ENCODE results near the gene GPC6.

GPC6 gene

DNA sequence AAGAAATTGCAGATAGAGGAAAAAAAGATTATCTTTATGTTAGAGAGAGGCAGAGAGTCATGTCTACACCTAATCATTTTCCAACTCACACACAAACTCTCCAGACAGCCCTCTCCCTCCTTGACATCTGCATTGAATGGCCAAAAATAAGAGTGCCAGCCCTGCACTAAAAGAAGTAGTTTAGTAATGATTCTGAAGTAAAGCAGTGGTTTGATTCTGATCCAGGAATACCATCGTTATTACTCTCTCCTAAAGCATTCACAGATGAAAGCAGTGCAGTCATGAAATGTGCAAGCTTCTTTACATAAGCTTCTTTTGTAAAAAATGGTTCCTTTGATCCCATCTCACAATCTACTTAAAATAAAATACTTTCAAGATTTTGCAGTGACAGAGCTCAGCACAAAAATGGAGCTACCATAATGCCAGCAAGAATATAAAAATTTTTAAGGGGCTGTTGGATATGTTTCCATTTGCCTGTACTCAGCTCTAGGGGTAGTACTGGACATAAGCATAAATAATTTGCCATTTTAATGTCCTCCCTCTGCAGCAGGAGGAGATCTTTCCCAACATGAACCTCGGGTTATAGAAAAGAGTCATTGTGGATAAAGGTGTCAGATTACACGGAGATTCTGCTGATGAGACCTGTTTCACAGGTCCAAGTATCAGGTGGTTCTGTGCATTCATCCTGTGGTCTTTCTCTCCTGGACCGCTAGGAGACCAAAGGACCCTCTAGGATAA is 846.6 kb downstream of the GPC6 start:
- DNase-seq: no peak

DNA sequence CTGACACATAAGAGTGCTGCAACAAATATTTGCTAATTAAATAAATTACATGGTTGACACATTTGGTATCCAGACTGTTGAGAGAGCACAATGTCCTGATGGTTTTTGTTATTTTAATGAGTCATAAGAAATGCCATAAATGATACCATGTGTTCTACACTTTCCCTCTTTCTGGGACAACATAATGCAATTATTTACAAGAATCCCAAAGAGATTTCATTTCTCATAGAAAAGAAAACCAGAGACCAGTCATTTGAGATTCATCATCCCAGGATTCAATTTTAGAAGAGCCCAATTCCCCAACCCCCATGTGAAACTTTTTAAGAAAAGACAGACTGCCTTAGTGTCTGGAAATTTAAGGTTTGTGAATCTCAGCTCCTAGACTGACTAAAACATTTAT is 853.3 kb downstream of the GPC6 start:
- no peak for DNase-seq

DNA sequence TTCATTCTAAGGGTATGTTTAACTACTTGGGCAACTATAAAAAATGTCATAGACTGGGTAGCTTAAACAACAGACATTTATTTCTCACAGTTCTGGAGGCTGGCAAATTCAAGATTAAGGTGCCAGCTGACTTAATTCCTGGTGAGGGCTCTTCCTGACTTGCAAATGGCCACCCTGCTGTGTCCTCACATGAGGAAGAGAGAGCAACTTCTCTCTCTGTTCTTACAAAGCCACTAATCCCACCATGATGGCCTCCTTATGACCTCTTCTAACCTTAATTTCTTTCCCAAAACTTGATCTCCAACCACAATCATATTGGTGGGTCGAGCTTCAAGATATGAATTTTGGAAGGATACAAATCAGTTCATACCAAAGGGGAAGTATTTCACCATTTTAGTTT is 853.9 kb downstream of the GPC6 start:
- DNase-seq: no peak

GRCh38 chr13:94087100-94087499 is 860.5 kb downstream of the GPC6 start:
- no peak for DNase-seq

DNA sequence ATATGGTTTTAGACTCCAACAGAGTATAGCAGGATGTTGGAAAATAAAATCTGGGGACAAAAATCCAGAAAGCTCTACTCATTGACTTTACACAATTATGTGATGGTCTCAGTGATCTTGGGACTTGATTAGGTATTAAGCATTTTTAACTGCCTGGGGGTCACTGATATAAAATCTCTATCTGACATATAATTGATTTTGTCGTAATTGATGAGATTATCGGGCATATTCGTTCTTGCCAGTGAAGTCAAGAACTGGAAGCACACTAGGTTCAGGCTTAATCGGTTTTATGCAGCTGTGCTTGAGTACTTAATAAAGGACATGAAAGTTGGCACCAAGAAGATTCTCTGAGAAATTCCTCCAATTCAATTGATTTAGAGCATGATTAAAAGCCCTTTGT is 862.1 kb downstream of the GPC6 start:
- DNase-seq: no peak

DNA sequence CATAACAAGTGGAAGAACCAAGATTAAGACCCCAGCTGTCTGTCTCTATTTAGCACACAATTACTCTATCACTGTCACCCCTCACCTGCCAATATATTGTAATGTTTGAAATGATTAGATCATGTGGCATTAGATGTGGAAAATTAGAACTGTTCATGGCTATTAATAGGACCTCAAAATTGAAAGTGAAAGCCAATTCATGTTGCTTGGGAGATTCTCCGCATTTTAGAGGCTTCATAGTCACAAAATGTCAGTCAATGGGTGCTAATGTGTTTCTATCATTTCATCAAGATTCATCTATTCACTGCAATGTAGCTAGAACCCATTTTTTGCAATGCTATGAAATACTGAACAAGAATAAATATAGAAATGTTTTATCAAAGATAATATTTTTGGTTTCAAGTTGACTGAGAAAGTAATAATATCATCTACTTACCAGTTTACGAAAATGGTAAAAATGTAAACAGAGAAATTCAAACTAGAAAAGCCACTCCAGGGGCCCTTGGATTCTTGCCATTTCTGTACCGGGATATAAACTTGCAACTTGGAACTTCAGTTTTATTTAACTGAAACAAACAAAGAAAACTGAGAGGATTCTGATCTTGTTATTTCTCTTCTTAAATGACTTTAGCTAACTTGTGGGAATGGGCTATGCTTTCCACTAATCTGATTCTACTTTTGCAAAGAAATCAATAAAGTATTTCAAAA is 864.3 kb downstream of the GPC6 start:
- DNase-seq: no peak

- DNase-seq: no peak
Observed at GRCh38 chr13:94093652-94094315, 867.2 kb downstream of the GPC6 start.

GRCh38 chr13:94109715-94110374 is 883.2 kb downstream of the GPC6 start:
- DNase-seq: no peak

DNA sequence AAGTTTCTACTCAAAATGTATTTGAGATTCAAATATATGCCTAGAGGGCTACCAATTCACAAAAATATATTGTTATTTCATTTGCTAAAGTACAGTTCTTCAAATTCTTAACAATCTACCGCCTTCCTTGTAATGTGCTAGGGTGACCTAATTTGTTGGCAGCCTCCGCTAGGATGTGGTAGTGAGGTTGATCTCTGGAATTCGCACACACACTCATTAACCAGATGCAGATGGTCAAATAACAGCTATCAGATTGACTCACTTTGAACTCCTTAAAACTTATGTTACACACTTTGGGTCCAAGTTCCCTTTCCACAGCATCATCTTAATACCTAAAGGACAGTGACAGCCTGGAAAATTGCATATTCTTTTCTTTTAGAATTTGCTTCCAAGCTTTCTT is 885.6 kb downstream of the GPC6 start:
- no peak for DNase-seq

GRCh38 chr13:94112731-94113130 is 886.1 kb downstream of the GPC6 start:
- DNase-seq: no peak

- no peak for DNase-seq
Observed at GRCh38 chr13:94113245-94113644, 886.6 kb downstream of the GPC6 start.

GRCh38 chr13:94114166-94114565 is 887.6 kb downstream of the GPC6 start:
- DNase-seq: no peak

DNA sequence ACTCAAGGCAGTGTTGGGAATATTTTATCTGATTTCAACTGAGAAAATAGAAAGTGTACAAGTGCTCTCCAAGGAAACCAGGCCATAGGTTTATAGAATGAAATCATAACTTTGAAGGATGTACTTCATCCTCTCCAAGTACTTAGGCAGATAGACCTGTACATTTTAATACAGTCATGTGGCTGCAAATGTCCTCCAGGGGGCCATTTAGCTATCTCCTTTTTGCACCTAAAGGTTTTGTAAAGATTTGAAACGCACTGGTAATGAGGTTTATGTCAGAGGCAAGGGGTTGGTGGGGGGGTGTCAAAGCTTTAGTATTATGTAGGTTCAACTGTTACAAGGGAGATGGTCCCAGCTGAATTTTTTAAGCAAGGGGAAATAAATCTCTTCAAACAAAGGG is 888.4 kb downstream of the GPC6 start:
- DNase-seq: no peak

DNA sequence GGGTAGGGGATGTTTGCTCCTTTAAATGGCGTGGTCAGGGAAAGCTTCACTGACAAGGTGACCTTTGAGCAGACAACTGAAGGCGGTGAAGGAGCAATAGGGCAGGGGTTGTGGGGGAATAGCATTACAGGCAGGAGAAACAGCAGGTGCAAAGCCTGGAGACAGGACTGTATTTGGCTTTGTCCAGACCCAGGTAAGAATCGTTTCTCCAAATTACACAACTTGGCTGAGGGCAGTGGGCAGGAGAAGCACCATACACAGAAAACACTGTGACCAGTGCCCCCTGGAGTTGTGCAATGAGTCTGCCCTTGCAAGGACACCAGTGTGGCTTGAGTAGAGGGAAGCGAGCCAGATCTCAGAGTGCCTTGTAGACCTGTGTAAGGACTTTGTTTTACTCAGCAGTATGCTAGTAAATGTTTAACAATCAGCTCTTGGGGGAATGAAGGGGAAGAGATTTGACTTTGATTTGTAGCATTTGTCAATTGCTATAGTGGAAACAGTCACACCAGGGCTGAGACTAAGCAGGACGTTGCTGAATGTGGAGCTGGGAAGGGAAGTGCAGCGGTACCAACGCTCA is 892.8 kb downstream of the GPC6 start:
- DNase-seq: no peak

DNA sequence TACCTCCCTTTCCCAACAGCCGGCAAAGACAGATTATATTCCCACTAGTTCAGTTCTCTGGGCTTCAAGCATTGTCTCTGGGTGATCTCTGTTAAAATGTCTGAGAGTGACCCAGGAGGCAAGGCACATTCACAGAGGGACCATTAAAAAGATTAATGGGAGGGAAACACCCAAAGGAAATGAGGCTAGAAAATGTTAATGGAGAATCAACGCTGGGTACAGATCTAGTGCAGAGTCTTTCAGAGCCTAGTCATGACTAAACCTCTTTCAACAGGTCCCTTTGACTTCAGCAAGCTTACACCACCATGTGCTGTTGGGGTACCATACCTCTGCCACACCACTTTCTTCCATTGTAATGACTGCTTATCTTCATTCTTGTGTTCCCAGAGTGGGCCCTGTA is 894.3 kb downstream of the GPC6 start:
- no peak for DNase-seq

DNA sequence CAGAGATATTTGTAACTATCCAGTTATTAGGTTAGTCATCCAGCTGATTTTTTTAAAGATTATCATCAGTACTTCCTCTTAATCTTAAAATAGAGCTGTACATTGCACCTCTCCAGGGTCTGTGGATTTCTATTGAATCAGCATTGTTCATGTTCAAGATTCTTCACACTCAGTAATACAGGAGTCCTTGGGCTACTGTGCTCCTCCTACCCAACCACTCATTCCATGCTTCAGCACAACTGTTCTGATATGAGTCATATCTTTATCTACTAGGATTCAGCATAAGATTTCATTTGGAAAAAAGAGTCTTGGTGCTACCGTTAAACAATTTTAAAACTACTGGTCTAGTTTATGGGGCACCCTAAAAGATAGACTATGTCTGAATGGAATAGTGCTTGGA is 895.1 kb downstream of the GPC6 start:
- DNase-seq: no peak

GRCh38 chr13:94122300-94122915 is 895.8 kb downstream of the GPC6 start:
- DNase-seq: no peak

DNA sequence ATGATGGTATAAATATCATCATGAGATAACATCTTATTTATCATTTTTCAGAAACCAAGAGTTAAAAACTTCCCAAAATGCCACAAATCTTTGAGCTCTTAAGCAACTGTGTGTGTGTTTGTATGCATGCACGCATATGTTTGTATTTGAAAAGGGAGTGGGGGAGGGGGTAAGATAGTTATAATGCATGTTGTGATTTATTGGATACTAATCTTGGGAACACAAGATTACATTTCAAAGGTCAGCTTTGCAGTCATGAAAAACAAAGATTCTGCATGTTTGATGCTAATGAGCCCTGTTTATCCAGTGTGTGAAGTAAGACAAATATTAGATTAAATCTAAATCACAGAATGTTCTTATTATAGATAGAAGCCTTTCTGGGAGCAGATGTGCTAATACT is 897.0 kb downstream of the GPC6 start:
- DNase-seq: no peak

- no peak for DNase-seq
Observed at GRCh38 chr13:94128430-94128829, 901.8 kb downstream of the GPC6 start.

DNA sequence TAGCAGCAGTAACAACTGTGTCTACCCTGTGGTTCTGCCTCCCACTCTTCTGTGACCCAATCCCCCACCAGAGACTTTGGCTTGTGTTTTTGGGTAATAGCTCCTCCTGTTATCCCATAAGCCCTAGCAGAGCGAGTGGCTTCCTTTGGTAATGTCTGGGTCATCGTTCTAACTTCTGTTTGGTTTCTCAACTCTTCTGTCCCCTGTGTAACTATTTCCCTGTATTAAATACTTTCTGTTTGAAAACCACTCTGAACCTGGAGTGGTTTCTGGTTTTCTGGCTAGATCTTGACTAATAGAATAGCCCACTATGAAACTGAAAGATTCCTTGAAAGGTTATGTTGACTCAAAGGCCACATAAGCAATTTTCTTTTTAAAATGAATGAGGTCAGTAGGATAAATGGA is 902.9 kb downstream of the GPC6 start:
- DNase-seq: no peak

DNA sequence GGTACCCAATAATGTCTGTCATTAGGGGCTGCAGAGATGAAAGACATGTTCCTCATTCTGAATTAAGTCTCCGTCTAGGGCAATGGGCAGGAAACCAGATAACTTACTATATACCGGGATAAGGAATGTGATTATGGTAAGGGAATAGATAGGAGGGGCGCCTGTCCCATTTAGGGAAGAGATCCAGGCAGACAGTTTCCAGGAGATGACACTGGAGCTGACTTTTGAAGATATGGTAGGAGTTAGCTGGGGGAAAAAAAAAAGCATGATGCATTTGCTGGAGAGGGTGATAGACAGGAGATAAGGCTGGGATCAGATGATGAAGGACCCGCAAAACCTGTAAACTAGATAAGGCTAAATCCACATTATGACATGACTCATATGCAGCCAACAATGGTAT is 912.2 kb downstream of the GPC6 start:
- no peak for DNase-seq

DNA sequence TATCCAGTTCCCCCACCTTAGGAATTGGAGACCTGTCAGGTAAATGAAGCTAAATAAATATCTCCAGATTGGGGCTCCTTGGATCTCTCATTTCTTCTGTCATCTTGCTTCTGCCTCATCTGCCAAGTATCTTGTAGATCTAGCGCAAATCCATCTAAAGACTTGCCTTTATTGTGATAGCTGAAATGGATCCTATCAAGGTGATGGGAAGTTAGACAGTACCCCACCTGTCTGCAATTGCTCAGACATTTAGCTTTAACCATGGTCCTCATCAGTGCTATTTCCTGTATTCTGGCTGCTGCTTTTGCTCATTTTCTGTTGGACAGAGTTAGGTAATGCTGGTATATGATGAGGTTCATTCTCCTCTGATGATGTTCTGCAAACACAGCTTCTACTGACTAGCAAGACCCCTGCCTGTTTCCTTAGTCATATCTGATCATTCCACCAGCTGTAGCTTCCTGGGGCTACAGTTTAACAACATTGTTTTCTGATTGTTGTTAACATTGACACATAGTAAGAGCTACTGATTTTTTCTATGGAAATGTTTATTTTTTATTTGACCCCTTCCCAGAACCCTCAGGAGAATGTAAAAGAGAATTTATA is 912.9 kb downstream of the GPC6 start:
- no peak for DNase-seq
